Spleen (tissue), 7 donors: ENCODE measurements around the gene BID.

Experiments
- CTCF ChIP-seq, 11 experiments: fragments of 200-600 bp in 7 of 11; fragments of 450-650 bp in 4 of 11; sonication (generic) in 4 of 11; IDR thresholded peaks in 8 of 11; conservative IDR thresholded peaks in 3 of 11; 1 replicate in 7 of 11; 2 replicates in 4 of 11; pipeline versions ENCODE4 v1.4.0 to v1.8.0; 2016 to 2021; ENCODE audit warnings: antibody characterized with exemption in 11 of 11, inconsistent platforms in 4 of 11, mild to moderate bottlenecking in 1 of 11
- POLR2A ChIP-seq, 3 donors: fragments of 450-650 bp; IDR thresholded peaks; one replicate each; pipeline ENCODE4 v1.5.1; 2017; ENCODE audit warnings: antibody characterized with exemption in 3 of 3, mild to moderate bottlenecking in 1 of 3
- donor health status: DM: no; HTN: no; CAD: no; lungs with moderate emphysema.
- donor health status: DM: no; HTN: no; CAD: no.
- donor health status: DM: no; HTN: no; CAD: no.

GRCh38 chr22:17794726-17795542, 20.7 kb upstream of the BID start:
- no peak for TF ChIP-seq CTCF (IDR thresholded peaks at IDR 0.05 in 8 of 11, conservative IDR thresholded peaks at IDR 0.05 in 3 of 11)
- TF ChIP-seq POLR2A (IDR thresholded peaks at IDR 0.05), result no peak
